Psoas muscle (tissue), 8 donors: ENCODE measurements around the gene MAST4. TPM values are rescaled to one million over a fixed set of nuclear protein-coding genes. Genes with fewer than 3 reads are reported as not detected.

Experiments
- ATAC-seq, 4 donors: fragments of 200-7000 bp; cut with Tn5 transposase; one replicate each; pipeline ENCODE4 v1.9.1; 2020; ENCODE audit warnings: moderate library complexity in 3 of 4, mild to moderate bottlenecking in 2 of 4
- DNase-seq, 2 donors: peaks; one replicate each; pipeline ENCODE4 v3.0.0-alpha.2; 2020
- H3K27ac ChIP-seq: fragments of 200-600 bp; one replicate; pipeline ENCODE4 v1.8.0; 2022
- H3K27me3 ChIP-seq, 3 donors: fragments of 200-600 bp in 1 of 3; one replicate each; pipeline versions ENCODE4 v1.6.1 to v1.8.0; 2013 to 2022; ENCODE audit warnings: low read length in 2 of 3, mild to moderate bottlenecking in 2 of 3, moderate library complexity in 1 of 3; ENCODE audit not compliant: insufficient read depth in 3 of 3
- H3K36me3 ChIP-seq, 2 donors: fragments of 200-600 bp in 1 of 2; one replicate each; pipeline versions ENCODE4 v1.6.1 to v1.8.0; 2013 to 2022; ENCODE audit warnings: low read depth in 1 of 2, mild to moderate bottlenecking in 1 of 2, moderate library complexity in 1 of 2; ENCODE audit not compliant: insufficient read depth in 1 of 2
- H3K4me1 ChIP-seq: fragments of 200-600 bp; one replicate; pipeline ENCODE4 v1.8.0; 2022
- H3K4me3 ChIP-seq: fragments of 200-600 bp; one replicate; pipeline ENCODE4 v1.8.0; 2022; ENCODE audit warnings: mild to moderate bottlenecking
- H3K9me3 ChIP-seq: fragments of 200-600 bp; one replicate; pipeline ENCODE4 v1.8.0; 2022
- WGBS, 3 donors: extraction: QIAGEN DNeasy Blood & Tissue Kit; methylation state at CpG; one replicate each; pipeline versions ENCODE4 v1.1.6 to v1.1.7; 2013; 5-methylcytosine and 5-hydroxymethylcytosine counted together
- intact Hi-C, 2 donors: fragments of 100-400 bp; cut with DNase I; formaldehyde crosslinking; loops; one replicate each; pipeline versions ENCODE4 v1.11.0 to v1.14.2; 2022
- polyA plus RNA-seq, 3 donors: library from polyadenylated mRNA; stranded (reverse); fragments of 200-250 nt; gene quantifications; one replicate each; pipeline ENCODE4 v1.2.3, GENCODE V29; 2013
- total RNA-seq, 4 donors: library from RNA; stranded (reverse); fragmentation: NEBNext Ultra II Directional in 2 of 4; extraction: Animal tissue kit (Norgen Biotek cat#: 25700) in 2 of 4; gene quantifications; one replicate each; pipeline versions ENCODE4 v1.2.1 to v1.2.4, GENCODE V29; 2021 to 2023
- TF ChIP-seq, protein P1 (sequence below): fragments of 200-600 bp; IDR thresholded peaks from one replicate; pipeline ENCODE4 v1.8.0; 2022; ENCODE audit warnings: antibody characterized with exemption
- donor health status: healthy with polysubstance abuse.
- donor health status: DM: no; HTN: no; CAD: no; lungs with moderate emphysema.
- donor health status: Bipolar disorder and iron deficiency.
- donor health status: healthy.
- donor health status: DM: yes; HTN: yes; CAD: no.
- donor health status: DM: no; HTN: no; CAD: no.
- donor health status: DM: no; HTN: no; CAD: no.
- donor health status: DM: yes; HTN: yes; CAD: no.

MAST4 gene
- total and polyA plus RNA-seq, 7 donors = 3.2 to 123 (median 12.1) TPM

DNA sequence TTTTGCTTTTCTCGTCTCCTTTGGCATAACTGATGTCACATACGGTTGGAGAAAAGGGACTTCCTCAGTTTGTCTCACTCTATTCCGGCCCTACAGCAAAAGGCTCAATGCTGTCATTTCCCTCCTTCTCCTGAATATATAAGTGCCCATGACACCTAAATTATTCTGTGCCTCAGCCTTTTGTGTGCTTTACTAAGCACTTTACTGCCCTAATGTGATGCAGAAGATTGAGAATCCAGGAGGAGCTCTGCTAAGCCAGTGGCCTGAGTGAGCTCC is 592.8 kb downstream of the MAST4 start:
- no peak for DNase-seq
- no peaks in the 10 kb centered on the region for H3K36me3 ChIP-seq
- no peak overlapping the region for H3K27ac ChIP-seq
- TF ChIP-seq, protein P1, sequence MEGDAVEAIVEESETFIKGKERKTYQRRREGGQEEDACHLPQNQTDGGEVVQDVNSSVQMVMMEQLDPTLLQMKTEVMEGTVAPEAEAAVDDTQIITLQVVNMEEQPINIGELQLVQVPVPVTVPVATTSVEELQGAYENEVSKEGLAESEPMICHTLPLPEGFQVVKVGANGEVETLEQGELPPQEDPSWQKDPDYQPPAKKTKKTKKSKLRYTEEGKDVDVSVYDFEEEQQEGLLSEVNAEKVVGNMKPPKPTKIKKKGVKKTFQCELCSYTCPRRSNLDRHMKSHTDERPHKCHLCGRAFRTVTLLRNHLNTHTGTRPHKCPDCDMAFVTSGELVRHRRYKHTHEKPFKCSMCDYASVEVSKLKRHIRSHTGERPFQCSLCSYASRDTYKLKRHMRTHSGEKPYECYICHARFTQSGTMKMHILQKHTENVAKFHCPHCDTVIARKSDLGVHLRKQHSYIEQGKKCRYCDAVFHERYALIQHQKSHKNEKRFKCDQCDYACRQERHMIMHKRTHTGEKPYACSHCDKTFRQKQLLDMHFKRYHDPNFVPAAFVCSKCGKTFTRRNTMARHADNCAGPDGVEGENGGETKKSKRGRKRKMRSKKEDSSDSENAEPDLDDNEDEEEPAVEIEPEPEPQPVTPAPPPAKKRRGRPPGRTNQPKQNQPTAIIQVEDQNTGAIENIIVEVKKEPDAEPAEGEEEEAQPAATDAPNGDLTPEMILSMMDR = no peak
- no peaks in the 10 kb centered on the region for H3K27me3 ChIP-seq
- H3K9me3 ChIP-seq = no peaks in the 10 kb centered on the region
- intact Hi-C loops = no loop called here
- no peak overlapping the region for H3K4me3 ChIP-seq
- no peak for ATAC-seq
- no peaks in the 10 kb centered on the region for H3K4me1 ChIP-seq
- 85 to 92% (median 90%) methylated on average over 3 of the region's 3 CpGs for WGBS, 3 donors

DNA sequence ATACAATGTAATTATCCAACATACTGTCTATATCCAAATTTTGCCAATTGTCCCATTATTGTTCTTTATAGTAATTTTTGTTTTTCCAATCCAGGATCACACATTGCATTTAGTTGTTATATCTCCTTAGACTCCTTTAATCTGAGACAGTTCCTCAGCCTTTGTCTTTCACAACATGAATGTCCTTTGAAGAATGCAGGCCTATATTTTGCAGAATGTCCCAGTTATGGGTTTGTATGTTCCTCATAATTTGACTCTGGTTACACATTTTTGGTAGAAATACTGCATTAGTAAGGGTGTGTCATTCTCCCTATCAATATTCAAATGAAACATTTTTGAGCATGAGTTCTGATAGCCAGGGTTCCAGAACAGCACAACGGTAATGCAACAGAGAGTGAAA is 593.7 kb downstream of the MAST4 start:
- TF ChIP-seq, protein P1 = no peak
- H3K27ac ChIP-seq = no peak overlapping the region
- WGBS, 3 donors = 84 to 97% (median 95%) methylated on average over 1 of the region's 1 CpG
- H3K27me3 ChIP-seq = no peaks in the 10 kb centered on the region
- H3K4me1 ChIP-seq = no peaks in the 10 kb centered on the region
- ATAC-seq = no peak
- H3K9me3 ChIP-seq = no peaks in the 10 kb centered on the region
- H3K4me3 ChIP-seq = no peak overlapping the region
- intact Hi-C loops = no loop called here
- no peaks in the 10 kb centered on the region for H3K36me3 ChIP-seq
- DNase-seq = no peak

DNA sequence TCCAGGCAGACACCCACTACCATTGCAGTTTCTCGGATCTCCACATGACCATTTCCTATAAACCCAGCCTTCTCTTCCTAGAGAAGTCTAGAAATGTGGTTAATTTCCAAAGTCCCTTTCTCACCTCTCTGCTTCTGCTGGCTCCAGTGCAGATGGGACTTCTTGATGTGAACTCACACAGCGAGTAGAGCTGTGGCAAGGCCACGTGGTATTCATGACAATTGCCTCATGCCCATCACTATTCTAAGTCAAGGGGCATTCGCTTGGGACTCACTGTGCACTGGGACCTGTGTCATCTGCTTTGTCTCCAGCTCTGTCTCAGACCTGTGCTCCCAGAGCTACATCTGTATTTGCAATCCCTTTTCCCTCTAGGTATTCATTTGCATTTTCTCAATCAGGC is 594.2 kb downstream of the MAST4 start:
- DNase-seq (no peak), ATAC-seq (no peak)
- intact Hi-C loops = no loop called here
- no peak overlapping the region for H3K4me3 ChIP-seq
- WGBS, 3 donors = 87 to 90% (median 89%) methylated on average over 4 of the region's 4 CpGs
- no peaks in the 10 kb centered on the region for H3K36me3 ChIP-seq
- H3K4me1 ChIP-seq = no peaks in the 10 kb centered on the region
- H3K9me3 ChIP-seq = no peaks in the 10 kb centered on the region
- H3K27me3 ChIP-seq = no peaks in the 10 kb centered on the region
- TF ChIP-seq, protein P1 = no peak
- H3K27ac ChIP-seq = no peak overlapping the region

DNA sequence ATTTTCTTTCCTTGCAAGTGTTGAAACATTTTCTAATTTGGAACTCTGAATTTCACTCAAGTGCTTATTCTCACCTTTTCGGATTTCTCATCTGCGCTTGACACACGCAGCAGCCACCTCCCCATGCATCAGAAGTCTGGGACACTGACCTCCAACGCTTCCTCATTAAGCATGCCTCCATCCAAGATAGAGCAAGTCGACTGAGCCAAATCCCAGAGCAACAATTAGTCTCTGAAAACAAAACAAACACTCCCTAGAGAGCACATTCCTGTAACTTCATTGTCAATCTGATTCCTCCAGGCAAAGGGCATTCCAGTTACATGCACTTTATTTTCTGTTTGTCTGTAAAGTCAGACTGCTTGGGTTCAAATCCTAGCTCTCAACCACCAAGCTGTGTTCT is 594.7 kb downstream of the MAST4 start:
- no peaks in the 10 kb centered on the region for H3K4me1 ChIP-seq
- intact Hi-C loops = no loop called here
- H3K4me3 ChIP-seq = no peak overlapping the region
- DNase-seq (no peak), ATAC-seq (no peak)
- WGBS, 3 donors = 56 to 70% (median 59%) methylated on average over 5 of the region's 5 CpGs
- no peaks in the 10 kb centered on the region for H3K9me3 ChIP-seq
- no peaks in the 10 kb centered on the region for H3K36me3 ChIP-seq
- no peak overlapping the region for H3K27ac ChIP-seq
- H3K27me3 ChIP-seq = no peaks in the 10 kb centered on the region
- TF ChIP-seq, protein P1 = no peak

GRCh38 chr5:67192719-67193438 is 596.7 kb downstream of the MAST4 start:
- Histone ChIP-seq H3K4me3 (no peak overlapping the region), H3K36me3 (no peaks in the 10 kb centered on the region), H3K27me3 (no peaks in the 10 kb centered on the region), H3K4me1 (no peaks in the 10 kb centered on the region), H3K27ac (no peak overlapping the region), H3K9me3 (no peaks in the 10 kb centered on the region)
- no peak for ATAC-seq
- TF ChIP-seq, protein P1 = no peak
- intact Hi-C loops = no loop called here
- WGBS, 3 donors = 62 to 78% (median 62%) methylated on average over 9 of the region's 9 CpGs
- DNase-seq = no peak
